ENCODE data around the gene ABO. TPM values are rescaled to one million over a fixed set of nuclear protein-coding genes. Genes with fewer than 3 reads are reported as not detected.
"Not testable (repeated sequence)": the region's sequence is repeated elsewhere in the genome, so short reads cannot be mapped to it uniquely, and the experiment has no call there.

Gene ABO
- total and polyA plus RNA-seq, 7 experiments from 2014 or later = 1.7 to 3.3 TPM; not detected in 5

DNA sequence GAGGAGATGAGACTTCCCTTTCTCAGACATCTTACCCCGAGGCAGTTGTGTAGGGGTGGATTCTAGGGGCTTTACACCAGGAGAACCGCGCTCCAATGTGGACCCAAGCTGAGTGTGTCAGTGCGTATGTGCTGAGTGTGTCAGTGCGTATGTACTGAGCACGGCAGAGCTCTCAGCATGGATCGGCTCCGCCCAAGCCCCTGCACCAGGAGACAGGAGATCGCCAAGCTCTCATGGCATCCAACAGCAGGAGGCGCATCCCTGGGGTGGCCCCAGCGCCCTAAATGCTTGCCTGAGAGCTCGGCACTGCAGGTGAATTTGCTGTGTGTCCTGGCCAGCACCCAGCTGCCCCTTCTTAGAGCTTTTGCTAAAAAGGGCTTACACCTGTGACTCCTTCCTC lies 53.0 kb downstream of the ABO start:
- H3K9me3 Mint-ChIP-seq; CTCF ChIA-PET; H3K27me3 ChIP-seq (ENCODE audit: control insufficient read depth in 2 of 2, insufficient read depth in 2 of 2, low read length in 2 of 2); H3K36me3 ChIP-seq (ENCODE audit: control insufficient read depth in 2 of 3, insufficient read depth in 3 of 3, low read length in 3 of 3); H3K27ac Mint-ChIP-seq; H3K27ac ChIP-seq (ENCODE audit: low read depth, low read length); H3K4me3 ChIP-seq (ENCODE audit: low read length); POLR2A ChIA-PET; H3K4me3 Mint-ChIP-seq; H3K9me3 ChIP-seq (ENCODE audit: control insufficient read depth in 2 of 3, low read length in 3 of 3); H3K4me1 ChIP-seq (ENCODE audit: control insufficient read depth in 2 of 2, insufficient read depth in 2 of 2, low read length in 2 of 2); H3K36me3 Mint-ChIP-seq; ATAC-seq; intact Hi-C loops (cut with micrococcal nuclease); H3K4me1 Mint-ChIP-seq: not testable (repeated sequence)
- DNase-seq = peak in 1 of 9 donors; percentile 10
- H3K27me3 Mint-ChIP-seq = peaks cover 14 to 60% (median 42%) of the 10 kb centered on the region in 5 donors

DNA sequence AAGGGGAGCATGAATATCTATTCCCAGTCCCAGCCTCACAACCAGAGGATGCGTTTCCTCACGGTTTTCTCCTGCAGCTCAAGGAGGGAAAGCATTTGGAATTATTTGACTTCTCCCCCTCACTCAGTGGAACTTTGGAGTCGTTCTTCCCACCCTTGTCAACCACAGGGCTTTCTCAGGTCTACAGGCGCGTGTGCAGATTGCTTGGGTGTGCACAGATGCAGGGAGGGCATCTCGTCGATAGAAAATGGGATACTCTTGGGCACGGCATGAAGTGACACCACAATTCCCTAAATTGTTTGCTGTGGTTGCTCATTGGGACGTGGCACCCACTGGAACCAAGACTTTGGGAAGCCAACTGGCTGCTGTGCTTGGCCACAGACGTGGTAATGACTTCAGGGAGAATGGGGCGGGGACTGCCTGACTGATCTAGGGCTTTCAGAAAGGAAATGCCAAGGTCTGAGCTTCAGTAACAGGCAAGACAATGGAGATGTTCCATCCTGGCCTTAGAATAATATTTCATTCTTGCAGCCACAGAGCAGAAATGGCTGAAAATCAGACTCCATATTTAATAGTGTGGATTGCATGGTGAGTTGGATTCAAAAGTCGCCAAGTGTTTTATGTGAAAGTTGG lies 53.7 kb downstream of the ABO start:
- Mint-ChIP-seq H3K27ac (no peak overlapping the region), H3K27me3 (peaks cover 19 to 60% (median 43%) of the 10 kb centered on the region in 5 donors), H3K4me3 (no peak overlapping the region), H3K9me3 (no peaks in the 10 kb centered on the region), H3K4me1 (no peaks in the 10 kb centered on the region), H3K36me3 (no peaks in the 10 kb centered on the region)
- Histone ChIP-seq H3K4me1 (ENCODE audit: control insufficient read depth in 2 of 2, insufficient read depth in 2 of 2, low read length in 2 of 2) (no peaks in the 10 kb centered on the region), H3K4me3 (ENCODE audit: low read length) (no peak overlapping the region), H3K27me3 (ENCODE audit: control insufficient read depth in 2 of 2, insufficient read depth in 2 of 2, low read length in 2 of 2) (no peaks in the 10 kb centered on the region), H3K36me3 (ENCODE audit: control insufficient read depth in 2 of 3, insufficient read depth in 3 of 3, low read length in 3 of 3) (no peaks in the 10 kb centered on the region), H3K9me3 (ENCODE audit: control insufficient read depth in 2 of 3, low read length in 3 of 3) (no peaks in the 10 kb centered on the region), H3K27ac (ENCODE audit: low read depth, low read length) (no peak overlapping the region)
- POLR2A ChIA-PET = no interaction called here
- CTCF ChIA-PET = no interaction called here
- intact Hi-C loops (cut with micrococcal nuclease) = no loop called here
- ATAC-seq = no peak
- DNase-seq = peak in 1 of 9 donors; percentile 15

- H3K36me3 Mint-ChIP-seq; intact Hi-C loops (cut with micrococcal nuclease); H3K9me3 ChIP-seq (ENCODE audit: control insufficient read depth in 2 of 3, low read length in 3 of 3); H3K27ac Mint-ChIP-seq; ATAC-seq; H3K4me1 Mint-ChIP-seq; H3K4me3 ChIP-seq (ENCODE audit: low read length); CTCF ChIA-PET; H3K27ac ChIP-seq (ENCODE audit: low read depth, low read length); H3K27me3 ChIP-seq (ENCODE audit: control insufficient read depth in 2 of 2, insufficient read depth in 2 of 2, low read length in 2 of 2); POLR2A ChIA-PET; H3K4me1 ChIP-seq (ENCODE audit: control insufficient read depth in 2 of 2, insufficient read depth in 2 of 2, low read length in 2 of 2); H3K4me3 Mint-ChIP-seq; H3K36me3 ChIP-seq (ENCODE audit: control insufficient read depth in 2 of 3, insufficient read depth in 3 of 3, low read length in 3 of 3): not testable (repeated sequence)
- Mint-ChIP-seq H3K9me3 (peaks cover 0 to 17% (median 6%) of the 10 kb centered on the region in 11 donors), H3K27me3 (peaks cover 42 to 61% (median 57%) of the 10 kb centered on the region in 5 donors)
- DNase-seq = peak in 1 of 9 donors; percentile 9
Measured at GRCh38 chr9:133218049-133218975, 56.7 kb downstream of the ABO start.

- peak in 1 of 9 donors; percentile 9 for DNase-seq
- H3K36me3 Mint-ChIP-seq = not testable (repeated sequence)
- peaks cover 44 to 65% (median 57%) of the 10 kb centered on the region in 5 donors for H3K27me3 Mint-ChIP-seq
Measured at GRCh38 chr9:133217333-133217988, 57.5 kb downstream of the ABO start.

DNA sequence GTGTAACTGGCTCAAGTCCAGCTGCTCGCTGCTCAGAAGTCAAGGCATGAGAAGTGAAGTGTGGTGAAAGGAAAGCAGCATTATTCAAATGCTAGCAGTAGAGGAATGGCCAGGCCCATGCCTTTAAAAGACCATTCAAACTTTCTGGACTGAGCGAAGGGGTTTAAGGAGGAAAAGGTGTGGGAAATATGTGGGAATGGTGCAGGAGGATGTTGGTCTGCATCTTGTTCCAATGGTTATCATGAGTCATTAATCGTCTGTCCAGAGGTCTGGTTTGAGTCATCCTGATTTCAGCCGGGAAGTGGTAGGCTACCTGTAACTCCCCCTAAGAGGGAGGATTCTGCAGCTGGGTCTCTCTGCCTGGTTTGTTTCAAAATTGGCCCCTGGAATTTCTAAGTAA lies 60.7 kb downstream of the ABO start:
- H3K36me3 Mint-ChIP-seq; H3K4me3 ChIP-seq (ENCODE audit: low read length); H3K4me1 Mint-ChIP-seq; intact Hi-C loops (cut with micrococcal nuclease); DNase-seq; H3K4me3 Mint-ChIP-seq; H3K9me3 ChIP-seq (ENCODE audit: control insufficient read depth in 2 of 3, low read length in 3 of 3); H3K27me3 ChIP-seq (ENCODE audit: control insufficient read depth in 2 of 2, insufficient read depth in 2 of 2, low read length in 2 of 2); H3K27ac Mint-ChIP-seq; H3K4me1 ChIP-seq (ENCODE audit: control insufficient read depth in 2 of 2, insufficient read depth in 2 of 2, low read length in 2 of 2); H3K27ac ChIP-seq (ENCODE audit: low read depth, low read length); CTCF ChIA-PET; H3K36me3 ChIP-seq (ENCODE audit: control insufficient read depth in 2 of 3, insufficient read depth in 3 of 3, low read length in 3 of 3); ATAC-seq: not testable (repeated sequence)
- H3K27me3 Mint-ChIP-seq = peaks cover 46 to 68% (median 60%) of the 10 kb centered on the region in 5 donors
- H3K9me3 Mint-ChIP-seq = peaks cover 0 to 17% (median 6%) of the 10 kb centered on the region in 11 donors
- POLR2A ChIA-PET = interaction anchor here (0.6 kb wide), 1 partner anchor 111 kb away, joined by 4 read pairs; no protein-coding TSS in a partner anchor

More at GRCh38 chr9:133217333-133217988, 57.5 kb downstream of the ABO start:
- POLR2A ChIA-PET; H3K9me3 ChIP-seq (ENCODE audit: control insufficient read depth in 2 of 3, low read length in 3 of 3); intact Hi-C loops (cut with micrococcal nuclease); CTCF ChIA-PET; H3K4me3 ChIP-seq (ENCODE audit: low read length); H3K27ac Mint-ChIP-seq; H3K36me3 ChIP-seq (ENCODE audit: control insufficient read depth in 2 of 3, insufficient read depth in 3 of 3, low read length in 3 of 3); H3K4me1 ChIP-seq (ENCODE audit: control insufficient read depth in 2 of 2, insufficient read depth in 2 of 2, low read length in 2 of 2); ATAC-seq; H3K27me3 ChIP-seq (ENCODE audit: control insufficient read depth in 2 of 2, insufficient read depth in 2 of 2, low read length in 2 of 2); H3K4me1 Mint-ChIP-seq; H3K4me3 Mint-ChIP-seq; H3K27ac ChIP-seq (ENCODE audit: low read depth, low read length): not testable (repeated sequence)
- peaks cover 0 to 17% (median 6%) of the 10 kb centered on the region in 11 donors for H3K9me3 Mint-ChIP-seq

DNA sequence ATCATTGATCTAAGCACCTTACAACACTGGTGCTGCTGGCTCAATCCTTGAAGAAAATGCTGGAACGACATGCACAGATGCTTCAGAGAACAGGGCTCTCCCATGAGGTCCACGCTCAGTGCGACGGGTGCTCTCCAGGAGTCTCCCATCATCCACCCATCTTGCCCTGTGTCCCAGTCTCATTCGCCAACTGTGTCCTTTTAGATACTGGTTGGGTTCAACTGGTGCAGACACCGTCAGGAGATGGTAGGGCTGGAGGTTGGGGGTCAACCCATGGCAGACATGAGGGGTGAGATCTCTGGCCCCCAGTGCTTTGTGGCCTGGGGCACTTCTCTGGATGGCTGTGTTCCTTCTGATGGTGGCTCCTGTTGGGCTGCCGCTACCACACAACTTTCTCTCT lies 64.4 kb downstream of the ABO start:
- no peaks in the 10 kb centered on the region for H3K4me1 Mint-ChIP-seq
- ATAC-seq (no peak), DNase-seq (peak in 1 of 9 donors; percentile 9)
- H3K9me3 Mint-ChIP-seq = peaks cover 0 to 15% (median 6%) of the 10 kb centered on the region in 11 donors
- no peak overlapping the region for H3K4me3 Mint-ChIP-seq
- no peaks in the 10 kb centered on the region for H3K9me3 ChIP-seq (ENCODE audit: control insufficient read depth in 2 of 3, low read length in 3 of 3)
- no peaks in the 10 kb centered on the region for H3K4me1 ChIP-seq (ENCODE audit: control insufficient read depth in 2 of 2, insufficient read depth in 2 of 2, low read length in 2 of 2)
- ChIA-PET POLR2A (no interaction called here), CTCF (no interaction called here)
- H3K27ac ChIP-seq (ENCODE audit: low read depth, low read length) = no peak overlapping the region
- intact Hi-C loops (cut with micrococcal nuclease) = no loop called here
- no peak overlapping the region for H3K27ac Mint-ChIP-seq
- H3K4me3 ChIP-seq (ENCODE audit: low read length) = no peak overlapping the region
- H3K36me3 ChIP-seq (ENCODE audit: control insufficient read depth in 2 of 3, insufficient read depth in 3 of 3, low read length in 3 of 3) = no peaks in the 10 kb centered on the region
- no peaks in the 10 kb centered on the region for H3K36me3 Mint-ChIP-seq
- peaks cover 29 to 49% (median 35%) of the 10 kb centered on the region in 5 donors for H3K27me3 Mint-ChIP-seq
- H3K27me3 ChIP-seq (ENCODE audit: control insufficient read depth in 2 of 2, insufficient read depth in 2 of 2, low read length in 2 of 2) = no peaks in the 10 kb centered on the region

All from naive thymus-derived CD4-positive, alpha-beta T cell (primary cell).